Osteoblast (primary cell): ENCODE measurements around the gene ESPNL. TPM values are rescaled to one million over a fixed set of nuclear protein-coding genes. Genes with fewer than 3 reads are reported as not detected.

Experiments
- DNase-seq: peaks from one replicate; pipeline ENCODE4 v3.0.0; 2011; ENCODE audit warnings: low spot score, mixed read lengths; ENCODE audit not compliant: insufficient read length; ENCODE audit errors: missing footprints
- H2AFZ ChIP-seq: 2 replicates; pipeline ENCODE4 v1.6.0; 2011; ENCODE audit warnings: mild to moderate bottlenecking, low read length
- H3K27ac ChIP-seq: 2 replicates; pipeline ENCODE4 v1.5.1; 2011; ENCODE audit warnings: mild to moderate bottlenecking, low read depth, low read length, moderate library complexity
- H3K27me3 ChIP-seq: 2 replicates; pipeline ENCODE4 v1.6.0; 2012; ENCODE audit warnings: mild to moderate bottlenecking, control low read depth, inconsistent platforms, low read length, moderate library complexity; ENCODE audit not compliant: insufficient read depth
- H3K36me3 ChIP-seq: 2 replicates; pipeline ENCODE4 v1.5.1; 2011; ENCODE audit warnings: mild to moderate bottlenecking, low read length, control low read depth, moderate library complexity; ENCODE audit not compliant: insufficient read depth
- H3K4me1 ChIP-seq: 2 replicates; pipeline ENCODE4 v1.5.1; 2011; ENCODE audit warnings: mild to moderate bottlenecking, low read length, control low read depth, moderate library complexity; ENCODE audit not compliant: insufficient read depth
- H3K4me2 ChIP-seq: 2 replicates; pipeline ENCODE4 v1.6.0; 2011; ENCODE audit warnings: mild to moderate bottlenecking, low read length; ENCODE audit not compliant: insufficient read depth
- H3K4me3 ChIP-seq: fragments of 200-600 bp; sonication (generic); 3 replicates; pipeline ENCODE4 v1.5.1; 2012; ENCODE audit warnings: mild to moderate bottlenecking, low read length, inconsistent platforms; ENCODE audit not compliant: insufficient read depth
- H3K79me2 ChIP-seq: 2 replicates; pipeline ENCODE4 v1.6.0; 2012; ENCODE audit warnings: mild to moderate bottlenecking, low read length, control low read depth, inconsistent platforms; ENCODE audit not compliant: insufficient read depth
- H3K9me3 ChIP-seq: 2 replicates; pipeline ENCODE4 v1.5.1; 2011; ENCODE audit warnings: low read depth, low read length, control low read depth
- H4K20me1 ChIP-seq: 2 replicates; pipeline ENCODE4 v1.6.0; 2012; ENCODE audit warnings: mild to moderate bottlenecking, low read length, control low read depth; ENCODE audit not compliant: insufficient read depth
- CTCF ChIP-seq: IDR thresholded peaks from 2 replicates; pipeline ENCODE4 v1.5.1; 2011; ENCODE audit warnings: mild to moderate bottlenecking, low read depth, low read length, moderate library complexity; ENCODE audit errors: extremely low read depth
- total RNA-seq: library from RNA; depleted of rRNA; stranded (reverse); fragments of >200 nt; gene quantifications from 2 replicates; pipeline ENCODE4 v1.2.3, GENCODE V29; 2012

ESPNL gene
- total RNA-seq, 1 donor = 9.8 TPM

- no peaks in the 10 kb centered on the region for H3K4me1 ChIP-seq
- no peaks in the 10 kb centered on the region for H3K79me2 ChIP-seq
- H3K4me3 ChIP-seq = no peak overlapping the region
- H2AFZ ChIP-seq = no peak overlapping the region
- no peaks in the 10 kb centered on the region for H3K36me3 ChIP-seq
- H4K20me1 ChIP-seq = no peaks in the 10 kb centered on the region
- H3K27ac ChIP-seq = no peak overlapping the region
- H3K4me2 ChIP-seq = no peak overlapping the region
- no peaks in the 10 kb centered on the region for H3K9me3 ChIP-seq
- no peaks in the 10 kb centered on the region for H3K27me3 ChIP-seq
- DNase-seq = peak; percentile 88
- TF ChIP-seq CTCF = no peak
Observed at GRCh38 chr2:238133499-238134392, 33.6 kb downstream of the ESPNL start.

GRCh38 chr2:238134393-238134785, 34.2 kb downstream of the ESPNL start:
- Histone ChIP-seq H3K4me1 (no peaks in the 10 kb centered on the region), H3K4me3 (no peak overlapping the region), H2AFZ (no peak overlapping the region), H3K4me2 (no peak overlapping the region), H3K79me2 (no peaks in the 10 kb centered on the region), H3K27me3 (no peaks in the 10 kb centered on the region), H3K9me3 (no peaks in the 10 kb centered on the region), H3K36me3 (no peaks in the 10 kb centered on the region), H4K20me1 (no peaks in the 10 kb centered on the region), H3K27ac (no peak overlapping the region)
- TF ChIP-seq CTCF = no peak
- peak; percentile 81 for DNase-seq

- Histone ChIP-seq H3K27me3 (no peaks in the 10 kb centered on the region), H3K4me1 (no peaks in the 10 kb centered on the region), H3K27ac (no peak overlapping the region), H2AFZ (no peak overlapping the region), H3K4me2 (no peak overlapping the region), H3K4me3 (no peak overlapping the region), H4K20me1 (no peaks in the 10 kb centered on the region), H3K79me2 (no peaks in the 10 kb centered on the region), H3K9me3 (no peaks in the 10 kb centered on the region), H3K36me3 (no peaks in the 10 kb centered on the region)
- no peak for TF ChIP-seq CTCF
- no peak for DNase-seq
Observed at GRCh38 chr2:238135601-238136150, 35.5 kb downstream of the ESPNL start.

GRCh38 chr2:238136820-238137537, 36.8 kb downstream of the ESPNL start:
- Histone ChIP-seq H3K27ac (no peak overlapping the region), H3K9me3 (no peaks in the 10 kb centered on the region), H3K27me3 (no peaks in the 10 kb centered on the region), H3K4me1 (peaks cover 3% of the 10 kb centered on the region), H3K4me3 (peak overlapping the region; percentile 52), H4K20me1 (no peaks in the 10 kb centered on the region), H3K36me3 (no peaks in the 10 kb centered on the region), H3K4me2 (peak overlapping the region; percentile 55), H2AFZ (peak overlapping the region; percentile 76), H3K79me2 (no peaks in the 10 kb centered on the region)
- DNase-seq = no peak
- no peak for TF ChIP-seq CTCF
